Measurements from ENCODE around the gene CYP1A2.

Gene CYP1A2

GRCh38 chr15:74742422-74742821 lies 6.2 kb upstream of the CYP1A2 start:
- no peak for DNase-seq

DNA sequence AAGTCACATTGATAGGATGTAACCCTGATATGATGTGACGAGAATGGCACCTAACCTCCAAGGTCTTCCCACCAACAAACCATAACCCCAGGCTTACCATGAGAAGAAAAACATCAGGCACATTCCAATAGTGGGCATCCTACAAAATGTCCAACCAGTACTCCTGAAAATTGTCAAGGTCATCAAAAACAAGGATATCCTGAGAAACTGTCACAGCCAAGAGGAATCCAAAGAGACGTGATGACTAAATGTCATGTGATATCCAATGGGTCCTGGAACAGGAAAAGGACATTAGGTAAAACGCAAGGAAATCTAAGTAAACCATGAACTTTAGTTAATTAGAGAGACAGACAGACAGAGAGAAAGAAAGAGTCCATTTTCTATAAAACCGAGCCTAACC lies 2.3 kb upstream of the CYP1A2 start:
- DNase-seq = no peak

GRCh38 chr15:74749832-74750231 lies 1.2 kb downstream of the CYP1A2 start:
- DNase-seq = no peak

DNA sequence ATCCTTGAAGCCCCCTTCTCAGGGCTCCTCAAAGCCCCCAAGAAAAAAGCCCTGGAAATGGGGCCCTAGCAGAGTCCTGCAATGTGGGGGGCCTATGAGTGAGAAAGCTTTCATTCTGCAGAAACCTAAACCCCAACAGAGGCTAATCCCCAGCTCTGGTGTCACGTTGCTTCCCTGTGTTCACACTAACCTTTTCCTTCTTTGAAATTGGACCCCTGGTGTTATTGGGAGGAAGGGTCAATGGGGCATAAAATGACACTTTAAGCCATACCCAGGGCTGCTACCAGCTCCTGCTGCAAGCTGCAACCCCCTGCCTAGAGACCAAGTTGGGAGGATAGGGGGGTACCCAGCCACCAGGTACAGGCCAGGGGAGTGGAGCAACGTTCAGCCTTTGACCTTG lies 2.1 kb downstream of the CYP1A2 start:
- no peak for DNase-seq

DNA sequence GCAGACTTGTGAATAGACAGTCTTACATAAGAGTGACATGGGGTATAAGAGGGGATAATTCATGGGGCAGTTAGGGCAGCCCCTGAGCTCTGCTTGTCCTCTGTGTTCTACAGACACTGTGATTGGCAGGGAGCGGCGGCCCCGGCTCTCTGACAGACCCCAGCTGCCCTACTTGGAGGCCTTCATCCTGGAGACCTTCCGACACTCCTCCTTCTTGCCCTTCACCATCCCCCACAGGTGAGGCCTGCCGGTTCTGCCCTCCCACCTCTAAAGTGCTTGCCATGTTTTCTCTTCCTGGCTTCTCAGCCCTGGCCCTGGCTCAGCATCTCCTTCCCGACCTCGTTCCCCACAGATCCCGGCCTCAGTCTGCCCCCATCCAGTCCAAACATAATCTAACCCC lies 3.4 kb downstream of the CYP1A2 start:
- no peak for DNase-seq

- no peak for DNase-seq
These were observed 3.9 kb downstream of the CYP1A2 start for GRCh38 chr15:74752531-74752930.

- DNase-seq = no peak
These were observed 6.1 kb downstream of the CYP1A2 start for GRCh38 chr15:74754593-74755215.

DNA sequence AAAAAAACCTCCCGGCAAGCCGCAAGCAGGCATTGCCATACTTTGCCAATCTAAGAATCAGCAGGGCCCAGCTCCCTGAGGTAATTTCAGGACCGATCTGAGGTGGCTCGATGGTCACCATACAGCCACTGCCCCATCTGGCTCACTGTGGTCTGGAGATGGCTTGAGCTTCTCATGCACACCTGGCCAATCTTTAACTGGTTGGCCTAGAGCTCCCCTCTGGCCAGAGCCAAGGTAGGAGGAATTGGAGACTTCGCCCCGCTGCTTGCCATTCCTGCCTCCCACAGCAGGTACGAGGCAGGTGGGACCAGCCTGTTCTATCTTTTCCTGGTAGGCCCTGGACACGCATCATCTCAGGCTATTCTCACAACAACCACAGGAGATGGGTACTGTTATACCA lies 10.1 kb downstream of the CYP1A2 start:
- DNase-seq = no peak

DNA sequence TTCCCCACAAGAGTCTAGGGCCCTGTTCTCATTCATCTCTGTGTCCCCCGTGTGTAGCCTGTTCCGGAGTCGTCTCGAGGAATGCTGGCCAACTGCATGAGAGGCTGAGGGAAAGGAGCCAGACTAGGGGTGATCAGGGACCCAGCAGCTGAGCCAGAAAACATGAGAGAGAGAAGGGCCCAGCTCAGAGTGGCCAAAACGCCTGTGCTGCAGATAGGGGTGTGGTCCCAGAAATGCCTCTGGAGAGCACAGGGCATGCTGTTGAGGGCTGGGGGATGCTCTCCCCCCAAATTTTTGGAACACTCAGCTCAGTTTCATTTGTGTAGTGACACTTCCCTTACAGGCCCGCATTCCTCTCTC lies 14.1 kb downstream of the CYP1A2 start:
- no peak for DNase-seq

DNA sequence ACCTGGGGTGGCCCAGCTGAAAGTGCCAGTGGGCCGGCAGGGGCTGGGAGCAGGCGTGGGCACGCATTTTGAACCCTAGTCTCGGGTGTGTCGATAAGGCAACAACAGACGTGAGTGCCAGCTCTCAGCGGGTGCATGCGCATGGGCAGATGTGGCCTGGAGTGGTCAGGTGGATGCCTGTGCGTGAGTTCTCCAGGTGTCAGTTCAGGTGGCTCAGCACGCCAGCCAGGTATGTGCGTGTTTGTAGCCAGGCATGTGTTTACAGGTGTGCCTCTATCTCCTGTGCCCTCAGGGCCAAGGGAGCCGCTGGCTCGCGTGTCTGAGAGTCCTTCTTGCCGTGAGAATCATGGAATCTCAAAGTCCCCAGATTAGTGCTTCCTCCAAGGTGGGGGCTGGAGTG lies 14.8 kb downstream of the CYP1A2 start:
- DNase-seq = no peak

GRCh38 chr15:74767167-74768098 lies 18.8 kb downstream of the CYP1A2 start:
- no peak for DNase-seq

DNA sequence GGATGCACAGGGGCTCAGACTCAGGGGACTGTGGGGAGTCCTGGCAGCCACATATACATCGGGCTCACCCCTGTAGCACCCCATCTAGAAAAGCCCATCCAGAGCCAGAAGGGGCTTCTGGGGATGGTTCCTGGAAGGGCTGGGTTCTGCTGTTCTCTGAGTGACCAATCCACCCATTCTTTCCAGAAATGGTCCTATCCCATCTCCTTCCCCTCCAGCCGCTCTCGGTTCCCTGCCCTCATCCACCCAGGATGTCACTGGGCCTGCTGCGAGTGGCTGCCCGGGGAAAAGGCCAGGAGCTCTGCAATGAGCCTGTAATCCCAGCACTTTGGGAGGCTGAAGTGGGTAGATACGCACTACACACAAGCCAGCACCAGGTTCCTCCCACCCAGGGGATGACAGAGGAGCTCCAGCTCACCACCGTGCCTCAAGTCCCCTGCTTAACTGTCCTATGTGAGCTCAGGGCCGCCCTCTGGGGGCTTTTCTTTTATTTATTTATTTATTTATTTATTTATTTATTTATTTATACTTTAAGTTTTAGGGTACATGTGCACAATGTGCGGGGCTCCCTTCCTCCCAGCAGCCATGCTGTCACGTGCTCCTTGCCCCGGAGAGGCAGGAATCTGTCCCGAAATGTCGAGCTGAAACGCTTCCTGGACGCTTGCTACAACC lies 19.6 kb downstream of the CYP1A2 start:
- no peak for DNase-seq

DNA sequence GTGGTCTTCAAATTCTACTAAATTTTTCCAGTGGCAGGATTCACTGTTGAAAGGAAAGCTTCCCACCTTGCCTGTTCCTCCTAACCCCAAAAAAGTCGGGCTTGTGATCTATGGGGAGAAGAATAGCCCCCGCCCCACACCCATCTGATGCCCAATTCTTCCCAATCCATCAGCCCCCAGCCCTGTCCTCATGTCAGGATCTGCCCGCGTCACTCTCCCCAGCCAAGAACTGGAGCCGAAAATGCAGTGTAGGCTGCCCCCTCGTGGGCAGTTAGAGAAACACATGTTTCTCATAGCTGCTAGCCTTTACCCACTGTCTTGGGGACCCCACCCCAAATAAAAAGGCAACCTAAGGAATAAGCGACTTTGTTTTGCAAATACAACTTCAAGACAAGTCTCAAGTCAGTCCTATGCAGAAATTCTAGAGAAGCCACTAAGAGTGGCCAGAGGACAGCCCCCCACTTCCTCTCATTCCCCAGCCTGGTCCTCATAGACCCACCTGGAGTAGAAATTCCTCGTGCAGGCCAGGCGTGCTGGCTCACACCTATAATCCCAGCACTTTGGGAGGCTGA lies 20.2 kb downstream of the CYP1A2 start:
- peak; percentile 57 to 59 for DNase-seq

DNA sequence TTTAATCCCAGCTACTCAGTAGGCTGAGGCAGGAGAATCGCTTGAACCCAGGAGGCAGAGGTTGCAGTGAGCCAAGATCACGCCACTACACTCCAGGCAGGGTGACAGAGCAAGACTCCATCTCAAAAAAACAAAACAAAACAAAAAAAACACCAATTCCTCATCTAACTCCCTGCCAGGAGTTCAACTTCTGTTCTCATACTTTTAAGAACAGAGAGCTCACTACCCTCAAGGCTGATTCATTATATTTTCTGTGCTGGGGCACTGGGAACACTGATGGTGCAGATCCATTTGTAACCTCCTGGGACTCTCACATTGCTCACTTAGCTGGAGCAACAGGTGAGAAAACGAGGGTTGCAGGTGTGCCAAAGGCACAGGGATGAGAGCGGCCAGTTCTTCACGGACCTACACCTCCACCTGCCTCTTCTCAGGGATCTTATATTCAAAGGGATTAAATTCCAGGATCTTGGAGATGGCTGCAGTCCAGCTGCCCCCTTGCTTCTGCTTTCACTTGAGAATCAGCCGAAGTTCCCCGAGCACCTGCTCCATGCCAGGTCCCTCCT lies 20.9 kb downstream of the CYP1A2 start:
- no peak for DNase-seq

DNA sequence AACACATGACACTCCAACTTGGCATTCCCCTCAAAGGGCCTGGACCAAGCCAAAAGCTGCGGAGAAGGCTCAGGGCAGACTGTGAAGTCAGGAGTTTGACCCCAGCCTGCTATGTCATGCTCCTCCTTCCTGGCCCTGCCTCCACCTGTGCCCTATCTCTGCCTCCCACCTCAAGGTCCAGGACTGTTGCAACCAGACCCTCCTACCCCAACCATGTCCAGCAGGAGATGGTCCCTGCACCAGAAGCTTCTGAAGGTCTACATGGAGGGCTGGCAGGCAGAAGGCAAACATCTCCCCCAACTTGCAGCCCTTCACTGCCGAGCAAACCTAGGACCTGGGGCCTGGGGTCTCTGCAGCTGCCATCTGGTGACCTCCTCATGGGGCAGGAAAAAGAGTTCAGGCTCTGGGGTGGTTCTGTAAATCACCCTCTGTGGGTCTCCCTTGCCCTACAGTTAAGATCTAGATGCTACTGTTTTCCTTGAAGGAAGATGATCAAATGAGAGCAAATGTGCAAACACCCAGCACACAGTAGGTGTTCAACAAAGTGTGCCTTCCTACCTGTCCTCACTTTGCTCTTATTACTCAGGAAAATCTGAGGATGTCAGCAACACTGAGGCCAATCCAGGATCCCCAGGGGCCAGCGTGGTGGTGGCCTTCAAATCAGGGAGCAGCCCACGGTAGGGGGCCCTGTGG lies 21.7 kb downstream of the CYP1A2 start:
- DNase-seq = no peak

DNA sequence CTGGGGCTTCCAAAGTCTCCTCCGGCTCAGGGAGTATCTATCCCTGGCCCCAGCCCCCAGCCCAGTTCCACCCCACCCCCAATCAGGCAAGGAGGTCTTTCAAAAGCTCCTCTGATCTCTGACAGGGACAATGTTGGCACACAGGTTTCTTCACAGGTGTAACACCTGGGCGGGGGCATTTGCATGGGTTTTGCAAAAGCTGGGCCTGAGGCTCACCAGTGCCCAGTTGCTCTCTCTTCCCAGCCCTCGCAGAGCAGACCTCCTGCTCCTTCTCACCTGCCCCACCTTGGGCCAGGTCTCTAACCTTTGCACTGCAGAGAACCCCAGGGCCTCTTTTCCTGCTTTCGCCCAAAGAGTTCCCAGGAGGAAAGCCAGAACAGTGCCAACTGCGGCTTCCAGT lies 24.7 kb downstream of the CYP1A2 start:
- DNase-seq = no peak

GRCh38 chr15:74773731-74774252 lies 25.1 kb downstream of the CYP1A2 start:
- DNase-seq = no peak

- no peak for DNase-seq
These were observed 26.5 kb downstream of the CYP1A2 start for GRCh38 chr15:74775132-74775562.

- DNase-seq = no peak
These were observed 27.2 kb downstream of the CYP1A2 start for GRCh38 chr15:74775894-74776293.

GRCh38 chr15:74776821-74777768 lies 28.4 kb downstream of the CYP1A2 start:
- peak in 1 of 2 experiments; percentile 41 for DNase-seq

All from activated CD4-positive, alpha-beta T cell treated with anti-CD3 and anti-CD28 coated beads, Interleukin-2, amount 50 U/mL, for 4 hours (primary cell).